ENCODE data around the gene TFEB.

TFEB gene

GRCh38 chr6:41759106-41759904, 23.9 kb upstream of the TFEB start:
- Histone ChIP-seq H3K4me3 (ENCODE audit: low read length) (no peak overlapping the region), H3K9me3 (ENCODE audit: insufficient read depth, low read depth, low read length) (no peaks in the 10 kb centered on the region), H3K27ac (ENCODE audit: low read length) (no peak overlapping the region), H3K27me3 (ENCODE audit: insufficient read depth, low read length) (no peaks in the 10 kb centered on the region; the same call in 1 of the 2 replicates), H3K36me3 (ENCODE audit: insufficient read depth, low read depth, low read length) (no peaks in the 10 kb centered on the region), H3K9ac (ENCODE audit: low read depth, low read length) (no peak overlapping the region), H3K4me1 (ENCODE audit: insufficient read depth, low read length) (peaks cover 2% of the 10 kb centered on the region; the same call in 1 of the 2 replicates)

GRCh38 chr6:41758641-41759035, 23.2 kb upstream of the TFEB start:
- Histone ChIP-seq H3K27me3 (ENCODE audit: insufficient read depth, low read length) (no peaks in the 10 kb centered on the region; the same call in 1 of the 2 replicates), H3K9ac (ENCODE audit: low read depth, low read length) (no peak overlapping the region), H3K36me3 (ENCODE audit: insufficient read depth, low read depth, low read length) (no peaks in the 10 kb centered on the region), H3K4me3 (ENCODE audit: low read length) (no peak overlapping the region), H3K9me3 (ENCODE audit: insufficient read depth, low read depth, low read length) (no peaks in the 10 kb centered on the region), H3K4me1 (ENCODE audit: insufficient read depth, low read length) (peaks cover 2% of the 10 kb centered on the region; the same call in 1 of the 2 replicates), H3K27ac (ENCODE audit: low read length) (no peak overlapping the region)

- Histone ChIP-seq H3K27ac (ENCODE audit: low read length) (no peak overlapping the region), H3K4me3 (ENCODE audit: low read length) (no peak overlapping the region), H3K9me3 (ENCODE audit: insufficient read depth, low read depth, low read length) (no peaks in the 10 kb centered on the region), H3K27me3 (ENCODE audit: insufficient read depth, low read length) (no peaks in the 10 kb centered on the region; the same call in 1 of the 2 replicates), H3K36me3 (ENCODE audit: insufficient read depth, low read depth, low read length) (no peaks in the 10 kb centered on the region), H3K4me1 (ENCODE audit: insufficient read depth, low read length) (peaks cover 2% of the 10 kb centered on the region; the same call in 1 of the 2 replicates), H3K9ac (ENCODE audit: low read depth, low read length) (no peak overlapping the region)
These were observed 22.7 kb upstream of the TFEB start for GRCh38 chr6:41757931-41758640.

- peaks cover 2% of the 10 kb centered on the region; the same call in 1 of the 2 replicates for H3K4me1 ChIP-seq (ENCODE audit: insufficient read depth, low read length)
- H3K4me3 ChIP-seq (ENCODE audit: low read length), result no peak overlapping the region
- H3K9ac ChIP-seq (ENCODE audit: low read depth, low read length), result no peak overlapping the region
- H3K27me3 ChIP-seq (ENCODE audit: insufficient read depth, low read length), result no peaks in the 10 kb centered on the region; the same call in 1 of the 2 replicates
- H3K9me3 ChIP-seq (ENCODE audit: insufficient read depth, low read depth, low read length), result no peaks in the 10 kb centered on the region
- H3K36me3 ChIP-seq (ENCODE audit: insufficient read depth, low read depth, low read length), result no peaks in the 10 kb centered on the region
- H3K27ac ChIP-seq (ENCODE audit: low read length), result no peak overlapping the region
These were observed 21.9 kb upstream of the TFEB start for GRCh38 chr6:41757271-41757670.

GRCh38 chr6:41756354-41756753, 20.9 kb upstream of the TFEB start:
- Histone ChIP-seq H3K27me3 (ENCODE audit: insufficient read depth, low read length) (no peaks in the 10 kb centered on the region; the same call in 1 of the 2 replicates), H3K4me3 (ENCODE audit: low read length) (no peak overlapping the region), H3K9me3 (ENCODE audit: insufficient read depth, low read depth, low read length) (no peaks in the 10 kb centered on the region), H3K36me3 (ENCODE audit: insufficient read depth, low read depth, low read length) (no peaks in the 10 kb centered on the region), H3K9ac (ENCODE audit: low read depth, low read length) (no peak overlapping the region), H3K4me1 (ENCODE audit: insufficient read depth, low read length) (peaks cover 2% of the 10 kb centered on the region; the same call in 1 of the 2 replicates), H3K27ac (ENCODE audit: low read length) (no peak overlapping the region)

GRCh38 chr6:41755895-41756294, 20.5 kb upstream of the TFEB start:
- H3K9ac ChIP-seq (ENCODE audit: low read depth, low read length), result no peak overlapping the region
- peaks cover 2% of the 10 kb centered on the region; the same call in 1 of the 2 replicates for H3K4me1 ChIP-seq (ENCODE audit: insufficient read depth, low read length)
- no peak overlapping the region for H3K4me3 ChIP-seq (ENCODE audit: low read length)
- H3K9me3 ChIP-seq (ENCODE audit: insufficient read depth, low read depth, low read length), result no peaks in the 10 kb centered on the region
- H3K36me3 ChIP-seq (ENCODE audit: insufficient read depth, low read depth, low read length), result no peaks in the 10 kb centered on the region
- H3K27me3 ChIP-seq (ENCODE audit: insufficient read depth, low read length), result no peaks in the 10 kb centered on the region; the same call in 1 of the 2 replicates
- no peak overlapping the region for H3K27ac ChIP-seq (ENCODE audit: low read length)

GRCh38 chr6:41750374-41750773, 15.0 kb upstream of the TFEB start:
- Histone ChIP-seq H3K9ac (ENCODE audit: low read depth, low read length) (no peak overlapping the region), H3K9me3 (ENCODE audit: insufficient read depth, low read depth, low read length) (no peaks in the 10 kb centered on the region), H3K36me3 (ENCODE audit: insufficient read depth, low read depth, low read length) (no peaks in the 10 kb centered on the region), H3K4me1 (ENCODE audit: insufficient read depth, low read length) (no peaks in the 10 kb centered on the region), H3K27ac (ENCODE audit: low read length) (no peak overlapping the region), H3K4me3 (ENCODE audit: low read length) (no peak overlapping the region), H3K27me3 (ENCODE audit: insufficient read depth, low read length) (no peaks in the 10 kb centered on the region)

GRCh38 chr6:41748542-41748941, 13.1 kb upstream of the TFEB start:
- no peak overlapping the region for H3K4me3 ChIP-seq (ENCODE audit: low read length)
- no peaks in the 10 kb centered on the region for H3K4me1 ChIP-seq (ENCODE audit: insufficient read depth, low read length)
- no peak overlapping the region for H3K9ac ChIP-seq (ENCODE audit: low read depth, low read length)
- no peaks in the 10 kb centered on the region for H3K9me3 ChIP-seq (ENCODE audit: insufficient read depth, low read depth, low read length)
- no peaks in the 10 kb centered on the region for H3K36me3 ChIP-seq (ENCODE audit: insufficient read depth, low read depth, low read length)
- no peaks in the 10 kb centered on the region for H3K27me3 ChIP-seq (ENCODE audit: insufficient read depth, low read length)
- H3K27ac ChIP-seq (ENCODE audit: low read length), result no peak overlapping the region

- H3K9me3 ChIP-seq (ENCODE audit: insufficient read depth, low read depth, low read length), result no peaks in the 10 kb centered on the region
- H3K9ac ChIP-seq (ENCODE audit: low read depth, low read length), result no peak overlapping the region
- H3K36me3 ChIP-seq (ENCODE audit: insufficient read depth, low read depth, low read length), result no peaks in the 10 kb centered on the region
- no peak overlapping the region for H3K4me3 ChIP-seq (ENCODE audit: low read length)
- H3K27me3 ChIP-seq (ENCODE audit: insufficient read depth, low read length), result no peaks in the 10 kb centered on the region
- no peaks in the 10 kb centered on the region for H3K4me1 ChIP-seq (ENCODE audit: insufficient read depth, low read length)
- H3K27ac ChIP-seq (ENCODE audit: low read length), result no peak overlapping the region
These were observed 12.7 kb upstream of the TFEB start for GRCh38 chr6:41748102-41748477.

GRCh38 chr6:41747256-41748101, 12.1 kb upstream of the TFEB start, which contains the start of gene PGC:
Gene PGC, minus strand, starts transcription at chr6:41747397. Its CDS starts 63 bp downstream, at chr6:41747334.
- H3K36me3 ChIP-seq (ENCODE audit: insufficient read depth, low read depth, low read length), result no peaks in the 10 kb centered on the region
- no peaks in the 10 kb centered on the region for H3K9me3 ChIP-seq (ENCODE audit: insufficient read depth, low read depth, low read length)
- no peak within 1 kb of the TSS for H3K4me3 ChIP-seq (ENCODE audit: low read length)
- no peak within 1 kb of the TSS for H3K9ac ChIP-seq (ENCODE audit: low read depth, low read length)
- no peak within 1 kb of the TSS for H3K27ac ChIP-seq (ENCODE audit: low read length)
- H3K4me1 ChIP-seq (ENCODE audit: insufficient read depth, low read length), result no peaks in the 10 kb centered on the region
- no peaks in the 10 kb centered on the region for H3K27me3 ChIP-seq (ENCODE audit: insufficient read depth, low read length)

- no peak overlapping the region for H3K27ac ChIP-seq (ENCODE audit: low read length)
- H3K9ac ChIP-seq (ENCODE audit: low read depth, low read length), result no peak overlapping the region
- H3K27me3 ChIP-seq (ENCODE audit: insufficient read depth, low read length), result no peaks in the 10 kb centered on the region
- H3K36me3 ChIP-seq (ENCODE audit: insufficient read depth, low read depth, low read length), result no peaks in the 10 kb centered on the region
- no peaks in the 10 kb centered on the region for H3K9me3 ChIP-seq (ENCODE audit: insufficient read depth, low read depth, low read length)
- H3K4me1 ChIP-seq (ENCODE audit: insufficient read depth, low read length), result no peaks in the 10 kb centered on the region
- no peak overlapping the region for H3K4me3 ChIP-seq (ENCODE audit: low read length)
These were observed 10.7 kb upstream of the TFEB start for GRCh38 chr6:41746107-41746506.

All from iPS-20b (cell line).